ENCODE results near the gene CDC42EP2.

DNA sequence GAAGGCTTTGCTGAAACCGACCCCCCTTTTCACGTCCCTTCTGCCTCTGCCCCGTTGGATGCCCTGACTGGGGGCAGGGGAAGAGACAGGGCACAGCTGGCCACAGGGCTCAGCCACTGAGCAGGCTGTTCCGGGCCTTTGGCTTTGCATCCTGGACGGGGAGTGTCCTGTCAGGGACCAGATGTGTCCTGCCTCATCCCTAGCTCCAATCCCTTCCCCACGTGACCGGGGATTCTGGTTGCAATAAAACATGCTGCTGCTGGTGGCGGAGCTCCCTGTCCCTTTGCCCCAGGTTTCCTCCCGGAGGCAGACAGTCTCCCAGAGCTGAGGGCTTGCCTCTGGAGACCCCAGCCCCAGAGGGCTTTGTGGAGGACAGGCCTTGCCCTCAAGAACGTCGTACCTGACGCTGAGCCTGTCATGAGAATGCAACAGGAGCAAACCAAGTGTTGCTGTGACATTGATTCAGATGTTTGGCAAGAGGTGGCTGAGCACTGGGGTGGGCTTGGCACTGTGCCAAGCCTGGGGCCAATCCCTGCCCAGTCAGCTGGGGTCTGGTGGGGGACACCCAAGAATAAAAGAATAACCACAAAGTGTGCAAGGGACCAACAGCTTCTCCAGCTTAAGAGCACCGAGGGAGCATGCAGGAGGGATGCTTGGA is 7.3 kb downstream of the CDC42EP2 start:
- TF ChIP-seq, protein P1, sequence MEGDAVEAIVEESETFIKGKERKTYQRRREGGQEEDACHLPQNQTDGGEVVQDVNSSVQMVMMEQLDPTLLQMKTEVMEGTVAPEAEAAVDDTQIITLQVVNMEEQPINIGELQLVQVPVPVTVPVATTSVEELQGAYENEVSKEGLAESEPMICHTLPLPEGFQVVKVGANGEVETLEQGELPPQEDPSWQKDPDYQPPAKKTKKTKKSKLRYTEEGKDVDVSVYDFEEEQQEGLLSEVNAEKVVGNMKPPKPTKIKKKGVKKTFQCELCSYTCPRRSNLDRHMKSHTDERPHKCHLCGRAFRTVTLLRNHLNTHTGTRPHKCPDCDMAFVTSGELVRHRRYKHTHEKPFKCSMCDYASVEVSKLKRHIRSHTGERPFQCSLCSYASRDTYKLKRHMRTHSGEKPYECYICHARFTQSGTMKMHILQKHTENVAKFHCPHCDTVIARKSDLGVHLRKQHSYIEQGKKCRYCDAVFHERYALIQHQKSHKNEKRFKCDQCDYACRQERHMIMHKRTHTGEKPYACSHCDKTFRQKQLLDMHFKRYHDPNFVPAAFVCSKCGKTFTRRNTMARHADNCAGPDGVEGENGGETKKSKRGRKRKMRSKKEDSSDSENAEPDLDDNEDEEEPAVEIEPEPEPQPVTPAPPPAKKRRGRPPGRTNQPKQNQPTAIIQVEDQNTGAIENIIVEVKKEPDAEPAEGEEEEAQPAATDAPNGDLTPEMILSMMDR (IDR thresholded peaks at IDR 0.05; ENCODE audit: insufficient read depth, low read length, poor library complexity, severe bottlenecking) = no peak
- TF ChIP-seq EZH2phosphoT487 (conservative IDR thresholded peaks at IDR 0.05; ENCODE audit: low read length) = no peak
